A549 (cell line): ENCODE data around the gene ARHGAP26.

ENCODE experiments used
- CBX8 ChIP-seq: fragments of 200-600 bp; sonication (generic); IDR thresholded peaks from 2 replicates; pipeline ENCODE4 v1.6.1; 2016
- CEBPB ChIP-seq, 2 experiments: fragments of >200 bp in 1 of 2; sonication (Bioruptor Twin) in 1 of 2; formaldehyde crosslinking in 1 of 2; IDR thresholded peaks; 2 replicates each; pipeline ENCODE4 v1.6.1; 2012 to 2016
- EP300 ChIP-seq, 2 experiments: fragments of >200 bp; sonication (Bioruptor Twin); formaldehyde crosslinking; IDR thresholded peaks; 2 replicates in 1 of 2; 3 replicates in 1 of 2; pipeline ENCODE4 v1.6.1; 2016 to 2017
- MAX ChIP-seq: IDR thresholded peaks from 2 replicates; pipeline ENCODE4 v1.6.1; 2012
- MAZ ChIP-seq: fragments of 150-350 bp; IDR thresholded peaks from 2 replicates; pipeline ENCODE4 v1.6.1; 2014; ENCODE audit warnings: antibody characterized with exemption, low read depth, low read length, borderline replicate concordance
- NFE2L2 ChIP-seq: fragments of 150-350 bp; conservative IDR thresholded peaks from 2 replicates; pipeline ENCODE4 v1.6.1; 2014; ENCODE audit warnings: low read length
- POLR2A ChIP-seq: IDR thresholded peaks from 2 replicates; pipeline ENCODE4 v1.6.1; 2012; ENCODE audit warnings: mild to moderate bottlenecking, low read length
- RAD21 ChIP-seq, 2 experiments: fragments of >200 bp in 1 of 2; sonication (Bioruptor Twin) in 1 of 2; formaldehyde crosslinking in 1 of 2; IDR thresholded peaks in 1 of 2; conservative IDR thresholded peaks in 1 of 2; 2 replicates in 1 of 2; 3 replicates in 1 of 2; pipeline ENCODE4 v1.6.1; 2012 to 2018; ENCODE audit warnings: inconsistent platforms in 1 of 2
- RCOR1 ChIP-seq: fragments of 150-350 bp; IDR thresholded peaks from 2 replicates; pipeline ENCODE4 v1.6.1; 2014; ENCODE audit warnings: antibody characterized with exemption, low read length, low read depth
- REST ChIP-seq: fragments of 200-600 bp; sonication (generic); IDR thresholded peaks from 2 replicates; pipeline ENCODE4 v1.6.1; 2016; ENCODE audit warnings: antibody characterized with exemption, mild to moderate bottlenecking, moderate library complexity
- RFX5 ChIP-seq: fragments of 450-650 bp; IDR thresholded peaks from 2 replicates; pipeline ENCODE4 v1.7.1; 2014; ENCODE audit warnings: antibody characterized with exemption, mild to moderate bottlenecking, moderate library complexity
- TF ChIP-seq, protein P1 (sequence below): fragments of >200 bp; sonication (Bioruptor Twin); formaldehyde crosslinking; IDR thresholded peaks from 3 replicates; pipeline ENCODE4 v1.5.1; 2016
- TF ChIP-seq, protein P2 (sequence below): IDR thresholded peaks from 2 replicates; pipeline ENCODE4 v1.6.1; 2012; ENCODE audit warnings: low read depth, borderline replicate concordance
- TF ChIP-seq, protein P3 (sequence below): fragments of 150-350 bp; IDR thresholded peaks from 2 replicates; pipeline ENCODE4 v1.6.1; 2014; ENCODE audit warnings: low read depth, mild to moderate bottlenecking, low read length

DNA sequence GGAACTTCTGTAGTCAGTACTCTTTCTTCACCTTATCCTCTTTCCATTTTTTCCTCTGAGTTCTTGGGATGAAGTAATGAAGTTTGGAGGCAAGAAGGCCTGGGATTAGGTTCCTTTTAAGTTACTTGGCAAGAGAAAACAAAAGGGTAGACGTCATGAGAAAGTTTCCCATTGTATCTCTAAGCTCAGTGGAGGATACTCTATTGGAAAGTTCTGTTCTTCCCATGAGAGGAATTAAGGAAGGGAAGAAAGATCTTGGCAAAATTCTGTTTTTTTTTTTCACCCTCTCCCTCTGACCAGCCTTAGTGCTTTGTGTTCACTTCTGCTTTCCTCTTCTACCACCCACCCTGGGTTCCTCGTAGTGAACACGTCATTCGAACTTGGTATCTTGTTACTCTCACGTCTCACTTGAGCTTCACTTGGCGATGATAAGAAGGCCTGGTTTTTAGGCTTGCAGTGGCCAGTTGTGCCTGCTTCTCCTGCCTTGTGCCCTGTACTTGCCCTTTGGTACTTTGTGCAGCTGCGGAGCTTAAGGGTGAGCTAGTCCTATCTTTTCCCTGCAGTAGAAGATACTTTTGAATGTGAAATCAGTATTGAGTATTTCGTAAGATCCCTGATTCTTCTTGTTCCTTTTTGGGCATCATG lies 67.0 kb downstream of the ARHGAP26 start:
- no peak for TF ChIP-seq RAD21 (conservative IDR thresholded peaks at IDR 0.05 in 1 of 2, IDR thresholded peaks at IDR 0.05 in 1 of 2)
- no peak for TF ChIP-seq NFE2L2
- no peak for TF ChIP-seq REST
- TF ChIP-seq, protein P1, sequence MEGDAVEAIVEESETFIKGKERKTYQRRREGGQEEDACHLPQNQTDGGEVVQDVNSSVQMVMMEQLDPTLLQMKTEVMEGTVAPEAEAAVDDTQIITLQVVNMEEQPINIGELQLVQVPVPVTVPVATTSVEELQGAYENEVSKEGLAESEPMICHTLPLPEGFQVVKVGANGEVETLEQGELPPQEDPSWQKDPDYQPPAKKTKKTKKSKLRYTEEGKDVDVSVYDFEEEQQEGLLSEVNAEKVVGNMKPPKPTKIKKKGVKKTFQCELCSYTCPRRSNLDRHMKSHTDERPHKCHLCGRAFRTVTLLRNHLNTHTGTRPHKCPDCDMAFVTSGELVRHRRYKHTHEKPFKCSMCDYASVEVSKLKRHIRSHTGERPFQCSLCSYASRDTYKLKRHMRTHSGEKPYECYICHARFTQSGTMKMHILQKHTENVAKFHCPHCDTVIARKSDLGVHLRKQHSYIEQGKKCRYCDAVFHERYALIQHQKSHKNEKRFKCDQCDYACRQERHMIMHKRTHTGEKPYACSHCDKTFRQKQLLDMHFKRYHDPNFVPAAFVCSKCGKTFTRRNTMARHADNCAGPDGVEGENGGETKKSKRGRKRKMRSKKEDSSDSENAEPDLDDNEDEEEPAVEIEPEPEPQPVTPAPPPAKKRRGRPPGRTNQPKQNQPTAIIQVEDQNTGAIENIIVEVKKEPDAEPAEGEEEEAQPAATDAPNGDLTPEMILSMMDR = no peak
- no peak for TF ChIP-seq RFX5
- no peak for TF ChIP-seq RCOR1
- TF ChIP-seq MAX = no peak
- TF ChIP-seq CBX8 = no peak
- TF ChIP-seq, protein P2, sequence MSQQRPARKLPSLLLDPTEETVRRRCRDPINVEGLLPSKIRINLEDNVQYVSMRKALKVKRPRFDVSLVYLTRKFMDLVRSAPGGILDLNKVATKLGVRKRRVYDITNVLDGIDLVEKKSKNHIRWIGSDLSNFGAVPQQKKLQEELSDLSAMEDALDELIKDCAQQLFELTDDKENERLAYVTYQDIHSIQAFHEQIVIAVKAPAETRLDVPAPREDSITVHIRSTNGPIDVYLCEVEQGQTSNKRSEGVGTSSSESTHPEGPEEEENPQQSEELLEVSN = no peak
- no peak for TF ChIP-seq POLR2A
- TF ChIP-seq EP300 (IDR thresholded peaks at IDR 0.05) = no peak
- TF ChIP-seq, protein P3, sequence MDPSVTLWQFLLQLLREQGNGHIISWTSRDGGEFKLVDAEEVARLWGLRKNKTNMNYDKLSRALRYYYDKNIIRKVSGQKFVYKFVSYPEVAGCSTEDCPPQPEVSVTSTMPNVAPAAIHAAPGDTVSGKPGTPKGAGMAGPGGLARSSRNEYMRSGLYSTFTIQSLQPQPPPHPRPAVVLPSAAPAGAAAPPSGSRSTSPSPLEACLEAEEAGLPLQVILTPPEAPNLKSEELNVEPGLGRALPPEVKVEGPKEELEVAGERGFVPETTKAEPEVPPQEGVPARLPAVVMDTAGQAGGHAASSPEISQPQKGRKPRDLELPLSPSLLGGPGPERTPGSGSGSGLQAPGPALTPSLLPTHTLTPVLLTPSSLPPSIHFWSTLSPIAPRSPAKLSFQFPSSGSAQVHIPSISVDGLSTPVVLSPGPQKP = no peak
- TF ChIP-seq CEBPB (IDR thresholded peaks at IDR 0.05) = no peak
- TF ChIP-seq MAZ = no peak
